Measurements from ENCODE around the gene NPSR1. TPM values are rescaled to one million over a fixed set of nuclear protein-coding genes. Genes with fewer than 3 reads are reported as not detected.

Gene NPSR1
- total and polyA plus RNA-seq, 8 donors, result not detected

GRCh38 chr7:34848670-34849069, 190.7 kb downstream of the NPSR1 start:
- intact Hi-C loops (cut with DNase I; ENCODE audit: low total_unique reads), result no loop called here
- no peaks in the 10 kb centered on the region for H3K9me3 ChIP-seq
- no peak overlapping the region for H3K27ac ChIP-seq
- WGBS, 5 donors, result 86 to 100% (median 93%) methylated on average over 1 of the region's 1 CpG
- H3K36me3 ChIP-seq, result no peaks in the 10 kb centered on the region
- no peak for DNase-seq
- no peaks in the 10 kb centered on the region for H3K27me3 ChIP-seq
- no peaks in the 10 kb centered on the region for H3K4me1 ChIP-seq
- no peak overlapping the region for H3K4me3 ChIP-seq
- TF ChIP-seq CTCF (IDR thresholded peaks at IDR 0.05) (no peak), POLR2A (IDR thresholded peaks at IDR 0.05) (no peak)

GRCh38 chr7:34849163-34849960, 191.3 kb downstream of the NPSR1 start:
- peak in 1 of 2 donors; percentile 12 for DNase-seq
- H3K27me3 ChIP-seq, result no peaks in the 10 kb centered on the region
- no peak for TF ChIP-seq EP300 (IDR thresholded peaks at IDR 0.05)
- TF ChIP-seq POLR2AphosphoS5 (IDR thresholded peaks at IDR 0.05), result no peak
- no peak for TF ChIP-seq CTCF (IDR thresholded peaks at IDR 0.05)
- no peak for TF ChIP-seq POLR2A (IDR thresholded peaks at IDR 0.05)
- H3K4me1 ChIP-seq, result no peaks in the 10 kb centered on the region
- H3K4me3 ChIP-seq, result no peak overlapping the region
- 70 to 85% (median 78%) methylated on average over 9 of the region's 9 CpGs for WGBS, 5 donors
- no peaks in the 10 kb centered on the region for H3K9me3 ChIP-seq
- H3K27ac ChIP-seq, result no peak overlapping the region
- H3K36me3 ChIP-seq, result no peaks in the 10 kb centered on the region
- intact Hi-C loops (cut with DNase I; ENCODE audit: low total_unique reads), result no loop called here

- Histone ChIP-seq H3K4me1 (no peaks in the 10 kb centered on the region), H3K4me3 (no peak overlapping the region), H3K9me3 (no peaks in the 10 kb centered on the region), H3K27me3 (no peaks in the 10 kb centered on the region), H3K27ac (no peak overlapping the region), H3K36me3 (no peaks in the 10 kb centered on the region)
- DNase-seq, result no peak
- no peak for TF ChIP-seq CTCF (IDR thresholded peaks at IDR 0.05)
- no peak for TF ChIP-seq EP300 (IDR thresholded peaks at IDR 0.05)
- no peak for TF ChIP-seq POLR2A (IDR thresholded peaks at IDR 0.05)
- TF ChIP-seq POLR2AphosphoS5 (IDR thresholded peaks at IDR 0.05), result no peak
- intact Hi-C loops (cut with DNase I; ENCODE audit: low total_unique reads), result no loop called here
- 45 to 81% (median 79%) methylated on average over 1 of the region's 1 CpG for WGBS, 5 donors
Observed at GRCh38 chr7:34849986-34850385, 192.0 kb downstream of the NPSR1 start.

GRCh38 chr7:34850681-34851080, 192.7 kb downstream of the NPSR1 start:
- Histone ChIP-seq H3K27me3 (no peaks in the 10 kb centered on the region), H3K4me1 (no peaks in the 10 kb centered on the region), H3K9me3 (no peaks in the 10 kb centered on the region), H3K4me3 (no peak overlapping the region), H3K27ac (no peak overlapping the region), H3K36me3 (no peaks in the 10 kb centered on the region)
- no peak for DNase-seq
- intact Hi-C loops (cut with DNase I; ENCODE audit: low total_unique reads), result no loop called here
- TF ChIP-seq EP300 (IDR thresholded peaks at IDR 0.05) (no peak), CTCF (IDR thresholded peaks at IDR 0.05) (no peak), POLR2AphosphoS5 (IDR thresholded peaks at IDR 0.05) (no peak), POLR2A (IDR thresholded peaks at IDR 0.05) (no peak)
- 52 to 61% (median 55%) methylated on average over 8 of the region's 8 CpGs for WGBS, 5 donors
